Tibial nerve (tissue), 4 donors: Measurements from ENCODE around the gene NSUN6.

Experiments used
- EP300 ChIP-seq, 2 donors: sonication (generic); formaldehyde crosslinking; IDR thresholded peaks; one replicate each; pipeline ENCODE4 v1.6.1; 2017; ENCODE audit warnings: antibody characterized with exemption in 2 of 2, mild to moderate bottlenecking in 1 of 2
- POLR2A ChIP-seq, 2 donors: fragments of 450-650 bp; IDR thresholded peaks; one replicate each; pipeline ENCODE4 v1.6.1; 2017; ENCODE audit warnings: antibody characterized with exemption in 2 of 2, mild to moderate bottlenecking in 2 of 2, moderate library complexity in 2 of 2
- TF ChIP-seq, protein P1 (sequence below), 5 experiments: fragments of 200-600 bp in 3 of 5; fragments of 450-650 bp in 2 of 5; sonication (generic) in 3 of 5; IDR thresholded peaks; one replicate each; pipeline ENCODE4 v1.5.1; 2016 to 2019; ENCODE audit warnings: antibody characterized with exemption in 5 of 5, mild to moderate bottlenecking in 3 of 5, moderate library complexity in 2 of 5

- TF ChIP-seq, protein P1, sequence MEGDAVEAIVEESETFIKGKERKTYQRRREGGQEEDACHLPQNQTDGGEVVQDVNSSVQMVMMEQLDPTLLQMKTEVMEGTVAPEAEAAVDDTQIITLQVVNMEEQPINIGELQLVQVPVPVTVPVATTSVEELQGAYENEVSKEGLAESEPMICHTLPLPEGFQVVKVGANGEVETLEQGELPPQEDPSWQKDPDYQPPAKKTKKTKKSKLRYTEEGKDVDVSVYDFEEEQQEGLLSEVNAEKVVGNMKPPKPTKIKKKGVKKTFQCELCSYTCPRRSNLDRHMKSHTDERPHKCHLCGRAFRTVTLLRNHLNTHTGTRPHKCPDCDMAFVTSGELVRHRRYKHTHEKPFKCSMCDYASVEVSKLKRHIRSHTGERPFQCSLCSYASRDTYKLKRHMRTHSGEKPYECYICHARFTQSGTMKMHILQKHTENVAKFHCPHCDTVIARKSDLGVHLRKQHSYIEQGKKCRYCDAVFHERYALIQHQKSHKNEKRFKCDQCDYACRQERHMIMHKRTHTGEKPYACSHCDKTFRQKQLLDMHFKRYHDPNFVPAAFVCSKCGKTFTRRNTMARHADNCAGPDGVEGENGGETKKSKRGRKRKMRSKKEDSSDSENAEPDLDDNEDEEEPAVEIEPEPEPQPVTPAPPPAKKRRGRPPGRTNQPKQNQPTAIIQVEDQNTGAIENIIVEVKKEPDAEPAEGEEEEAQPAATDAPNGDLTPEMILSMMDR (IDR thresholded peaks at IDR 0.05) = no peak
- TF ChIP-seq POLR2A (IDR thresholded peaks at IDR 0.05) = no peak
- no peak for TF ChIP-seq EP300 (IDR thresholded peaks at IDR 0.05)
Observed at GRCh38 chr10:18527687-18528086, 123.7 kb downstream of the NSUN6 start.
